ENCODE measurements around the gene EFCAB6.

Gene EFCAB6

DNA sequence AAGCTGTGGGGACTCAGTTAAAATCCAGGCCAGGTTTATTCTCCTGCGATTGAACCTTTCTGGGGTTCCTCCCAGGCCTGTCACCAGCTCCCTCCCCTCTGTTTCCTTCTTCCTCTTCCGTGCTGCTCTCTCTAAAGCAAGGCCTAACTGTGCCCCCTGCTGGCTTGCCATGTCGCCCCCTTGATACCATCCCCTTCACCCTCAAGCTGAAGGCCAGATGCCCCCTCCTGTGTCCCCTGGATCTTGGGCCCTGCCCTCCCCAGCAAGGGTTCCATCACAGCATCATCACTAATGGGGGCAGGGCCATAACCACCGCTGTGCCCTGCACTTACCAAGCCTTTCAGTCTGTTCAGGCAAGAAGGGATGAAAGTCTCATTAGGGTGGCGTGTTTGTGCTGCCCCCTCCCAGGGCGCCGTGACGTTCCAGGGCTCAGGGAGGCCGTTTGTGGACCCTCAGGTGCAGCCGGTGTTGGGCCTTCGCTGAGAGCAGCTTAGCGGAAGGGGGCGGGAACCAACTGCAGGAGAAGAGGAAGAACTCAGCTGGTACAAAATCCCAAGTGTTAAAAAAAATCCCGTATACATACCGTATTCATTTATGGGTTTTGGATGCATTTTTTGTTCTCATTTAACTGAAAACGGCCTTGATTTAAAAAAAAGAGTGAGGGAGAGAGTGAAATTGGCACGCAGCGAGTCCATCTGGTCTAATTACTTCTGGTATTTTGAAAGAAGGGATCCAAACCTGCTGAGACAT, 330.4 kb downstream of the EFCAB6 start:
- DNase-seq (ENCODE audit: low read depth), result no peak

DNA sequence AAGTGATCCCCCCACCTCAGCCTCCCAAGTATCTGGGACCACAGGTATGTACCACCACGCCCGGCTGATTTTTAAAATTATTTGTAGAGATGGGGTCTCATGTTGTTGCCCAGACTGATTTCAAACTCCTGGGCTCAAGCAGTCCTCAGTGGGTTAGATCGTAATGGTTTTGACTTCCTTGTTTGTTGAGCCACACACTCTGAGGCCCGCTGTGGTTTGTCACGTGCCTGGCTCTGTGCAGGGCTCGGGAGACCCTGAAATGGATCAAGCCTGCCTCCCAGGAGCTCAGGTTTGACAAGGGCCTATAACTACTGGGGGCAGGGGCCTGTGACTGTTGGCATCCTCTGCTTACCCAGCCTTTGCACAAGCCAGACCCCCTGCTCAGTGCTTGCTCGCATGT, 332.1 kb downstream of the EFCAB6 start:
- DNase-seq (ENCODE audit: low read depth), result no peak

DNA sequence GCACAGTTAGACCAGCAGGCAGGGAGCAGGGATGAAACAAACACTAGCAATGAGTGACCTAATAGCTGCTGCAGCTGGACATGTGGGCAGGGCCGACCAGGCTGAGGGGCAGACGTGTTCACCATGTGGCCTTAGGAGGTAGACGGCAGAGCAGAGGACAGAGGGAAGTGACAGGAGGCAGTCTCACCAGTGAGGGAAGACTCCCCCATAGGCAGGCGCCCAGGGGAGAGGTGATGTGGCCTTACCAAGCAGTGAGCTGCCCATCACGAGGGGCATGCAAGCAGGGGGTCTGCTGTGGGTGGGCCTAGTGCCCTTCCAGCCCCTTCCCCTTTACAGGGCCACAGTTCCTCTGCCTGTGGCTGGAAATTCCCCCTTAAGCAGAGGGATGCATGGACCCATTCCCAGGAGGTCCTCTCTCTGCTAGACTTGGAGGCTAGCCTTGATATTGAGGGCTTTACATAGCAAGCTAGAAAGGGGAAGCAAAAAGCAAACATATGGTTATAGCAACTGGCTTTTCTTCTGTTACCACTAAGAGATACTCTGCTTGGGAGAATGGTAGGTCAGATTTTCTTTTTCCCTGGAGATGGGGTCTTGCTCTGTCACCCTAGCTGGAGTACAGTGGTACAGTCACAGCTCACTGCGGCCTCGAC, 332.7 kb downstream of the EFCAB6 start:
- no peak for DNase-seq (ENCODE audit: low read depth)
